ENCODE data around the gene LRRTM4.

DNA sequence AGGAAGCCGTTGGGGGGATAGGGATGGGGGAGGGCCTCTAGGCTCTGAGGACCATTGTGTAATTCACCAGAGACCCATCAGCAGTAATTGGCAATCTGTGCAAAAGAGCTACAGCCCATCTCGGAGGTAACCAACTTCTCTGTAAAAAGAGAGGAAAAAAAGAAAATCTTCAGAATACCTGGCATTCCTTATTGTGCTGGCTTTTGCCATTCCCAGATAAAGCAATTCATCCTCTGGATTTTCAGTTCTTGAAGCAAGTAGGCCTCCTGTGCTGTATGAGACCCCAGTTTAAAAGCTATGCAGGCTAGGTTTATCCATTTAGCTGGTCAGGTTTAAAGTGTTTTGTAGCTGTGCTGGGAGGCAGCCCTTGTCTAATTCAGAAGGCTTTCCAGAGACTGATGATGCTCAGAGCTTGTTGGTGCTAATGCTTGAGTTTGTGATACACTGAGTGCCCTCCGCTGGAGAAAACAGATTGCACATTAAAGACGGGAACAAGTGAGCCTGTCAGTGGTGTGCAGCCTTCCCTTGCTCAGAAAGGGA, at the start of gene LRRTM4:
- TF ChIP-seq, protein P1, sequence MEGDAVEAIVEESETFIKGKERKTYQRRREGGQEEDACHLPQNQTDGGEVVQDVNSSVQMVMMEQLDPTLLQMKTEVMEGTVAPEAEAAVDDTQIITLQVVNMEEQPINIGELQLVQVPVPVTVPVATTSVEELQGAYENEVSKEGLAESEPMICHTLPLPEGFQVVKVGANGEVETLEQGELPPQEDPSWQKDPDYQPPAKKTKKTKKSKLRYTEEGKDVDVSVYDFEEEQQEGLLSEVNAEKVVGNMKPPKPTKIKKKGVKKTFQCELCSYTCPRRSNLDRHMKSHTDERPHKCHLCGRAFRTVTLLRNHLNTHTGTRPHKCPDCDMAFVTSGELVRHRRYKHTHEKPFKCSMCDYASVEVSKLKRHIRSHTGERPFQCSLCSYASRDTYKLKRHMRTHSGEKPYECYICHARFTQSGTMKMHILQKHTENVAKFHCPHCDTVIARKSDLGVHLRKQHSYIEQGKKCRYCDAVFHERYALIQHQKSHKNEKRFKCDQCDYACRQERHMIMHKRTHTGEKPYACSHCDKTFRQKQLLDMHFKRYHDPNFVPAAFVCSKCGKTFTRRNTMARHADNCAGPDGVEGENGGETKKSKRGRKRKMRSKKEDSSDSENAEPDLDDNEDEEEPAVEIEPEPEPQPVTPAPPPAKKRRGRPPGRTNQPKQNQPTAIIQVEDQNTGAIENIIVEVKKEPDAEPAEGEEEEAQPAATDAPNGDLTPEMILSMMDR (IDR thresholded peaks at IDR 0.05): no peak
- no peak for TF ChIP-seq EZH2 (IDR thresholded peaks at IDR 0.05; ENCODE audit: borderline replicate concordance, insufficient read depth, low read depth, low read length, poor library complexity, severe bottlenecking)
